HG02678 (cell line): ENCODE results near the gene AFG3L2.

Experiments used
- ATAC-seq: cut with Tn5 transposase; IDR thresholded peaks from one replicate; pipeline ENCODE4 v1.9.1; 2021; ENCODE audit warnings: mild to moderate bottlenecking, moderate library complexity; ENCODE audit not compliant: unreplicated experiment

AFG3L2 gene

DNA sequence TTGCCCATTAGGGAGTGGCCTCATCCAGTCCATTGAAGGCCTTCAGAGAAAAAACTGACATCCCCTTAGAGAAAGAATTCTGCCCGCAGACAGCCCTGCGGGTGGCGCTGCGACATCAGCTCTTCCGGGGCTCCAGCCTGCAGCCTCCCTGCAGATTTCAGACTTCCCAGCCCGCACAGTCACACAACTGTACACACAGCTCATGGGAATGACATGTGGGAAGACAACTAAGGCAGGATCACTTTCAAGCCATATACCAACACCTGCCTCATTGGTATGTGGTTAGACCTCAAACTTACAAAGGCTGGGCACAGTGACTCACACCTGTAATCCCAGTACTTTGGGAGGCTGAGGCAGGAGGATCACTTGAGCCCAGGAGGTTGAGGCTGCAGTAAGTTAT is 93.8 kb downstream of the AFG3L2 start:
- ATAC-seq: no peak

DNA sequence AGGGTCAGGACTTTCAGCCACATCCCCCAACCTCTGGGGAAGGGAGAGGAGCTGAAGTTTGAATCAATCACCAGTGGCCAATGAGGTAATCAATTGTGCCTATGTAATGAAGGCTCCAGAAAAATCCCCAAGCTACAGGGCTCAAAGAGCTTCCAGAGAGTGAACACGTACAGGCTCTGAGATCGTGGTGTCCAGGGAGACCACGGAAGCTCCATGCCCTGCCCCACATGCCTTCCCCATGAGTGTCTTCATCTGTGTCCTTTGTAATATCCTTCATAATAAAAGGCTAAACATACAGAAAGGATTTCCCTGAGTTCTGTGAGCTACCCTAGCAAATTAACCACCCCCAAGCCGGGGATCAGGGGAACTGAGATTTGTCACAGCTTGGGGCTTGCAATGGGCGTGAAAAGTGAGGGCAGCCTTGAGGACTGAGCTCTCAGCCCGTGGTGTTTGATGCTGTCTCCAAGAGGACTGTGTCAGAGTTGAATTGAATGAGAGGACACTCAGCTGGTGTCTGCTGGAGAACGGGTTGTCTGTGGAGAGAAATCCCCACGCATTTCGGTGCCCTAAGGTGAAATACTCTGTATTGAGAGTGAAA is 94.5 kb downstream of the AFG3L2 start:
- no peak for ATAC-seq

GRCh38 chr18:12281861-12282260 is 95.2 kb downstream of the AFG3L2 start:
- ATAC-seq: no peak

- ATAC-seq: no peak
These were observed 97.1 kb downstream of the AFG3L2 start for GRCh38 chr18:12279781-12280531.
